Left forelimb (tissue), 1 donor: ENCODE measurements around the gene HGD.
"Not testable (repeated sequence)": the region's sequence is repeated elsewhere in the genome, so short reads cannot be mapped to it uniquely, and the experiment has no call there.

Source experiments
- DNase-seq: peaks from one replicate; pipeline ENCODE4 v3.0.0-alpha.2; 2018; ENCODE audit warnings: low spot score

Gene HGD

GRCh38 chr3:120682095-120682681 is at the start of gene HGD:
HGD (minus strand) TSS chr3:120682239; CDS start chr3:120682111, 128 bp downstream.
- DNase-seq: no peak

- no peak for DNase-seq
Observed at GRCh38 chr3:120730576-120731542, 48.8 kb upstream of the HGD start.

- no peak for DNase-seq
Observed at GRCh38 chr3:120726791-120727190, 44.8 kb upstream of the HGD start.

- not testable (repeated sequence) for DNase-seq
Observed at GRCh38 chr3:120719167-120719834, 37.3 kb upstream of the HGD start.

- DNase-seq: no peak
Observed at GRCh38 chr3:120713262-120713661, 31.2 kb upstream of the HGD start.

GRCh38 chr3:120710369-120710768 is 28.3 kb upstream of the HGD start:
- DNase-seq: no peak

- no peak for DNase-seq
Observed at GRCh38 chr3:120708408-120708807, 26.4 kb upstream of the HGD start.

- no peak for DNase-seq
Observed at GRCh38 chr3:120706950-120707349, 24.9 kb upstream of the HGD start.

- no peak for DNase-seq
Observed at GRCh38 chr3:120705884-120706582, 24.0 kb upstream of the HGD start.

- no peak for DNase-seq
Observed at GRCh38 chr3:120699333-120699732, 17.3 kb upstream of the HGD start.

GRCh38 chr3:120693439-120694171 is 11.6 kb upstream of the HGD start:
- DNase-seq: no peak

GRCh38 chr3:120689395-120689794 is 7.4 kb upstream of the HGD start:
- DNase-seq: no peak

GRCh38 chr3:120688121-120688520 is 6.1 kb upstream of the HGD start:
- DNase-seq: no peak

GRCh38 chr3:120685411-120685810 is 3.4 kb upstream of the HGD start:
- DNase-seq: no peak

- no peak for DNase-seq
Observed at GRCh38 chr3:120684896-120685295, 2.9 kb upstream of the HGD start.

- DNase-seq: no peak
Observed at GRCh38 chr3:120683671-120684301, 1.7 kb upstream of the HGD start.

GRCh38 chr3:120683213-120683612 is 1.2 kb upstream of the HGD start:
- no peak for DNase-seq

GRCh38 chr3:120681506-120682038 is 467 bp downstream of the HGD start:
- DNase-seq: no peak

- DNase-seq: no peak
Observed at GRCh38 chr3:120681018-120681417, 1.0 kb downstream of the HGD start.

- no peak for DNase-seq
Observed at GRCh38 chr3:120680193-120680894, 1.7 kb downstream of the HGD start.
